HG03045 (cell line): ENCODE measurements around the gene USP5.

ENCODE experiments used
- ATAC-seq: cut with Tn5 transposase; IDR thresholded peaks from one replicate; pipeline ENCODE4 v1.9.1; 2021; ENCODE audit warnings: mild to moderate bottlenecking, moderate library complexity; ENCODE audit not compliant: unreplicated experiment

The USP5 gene

DNA sequence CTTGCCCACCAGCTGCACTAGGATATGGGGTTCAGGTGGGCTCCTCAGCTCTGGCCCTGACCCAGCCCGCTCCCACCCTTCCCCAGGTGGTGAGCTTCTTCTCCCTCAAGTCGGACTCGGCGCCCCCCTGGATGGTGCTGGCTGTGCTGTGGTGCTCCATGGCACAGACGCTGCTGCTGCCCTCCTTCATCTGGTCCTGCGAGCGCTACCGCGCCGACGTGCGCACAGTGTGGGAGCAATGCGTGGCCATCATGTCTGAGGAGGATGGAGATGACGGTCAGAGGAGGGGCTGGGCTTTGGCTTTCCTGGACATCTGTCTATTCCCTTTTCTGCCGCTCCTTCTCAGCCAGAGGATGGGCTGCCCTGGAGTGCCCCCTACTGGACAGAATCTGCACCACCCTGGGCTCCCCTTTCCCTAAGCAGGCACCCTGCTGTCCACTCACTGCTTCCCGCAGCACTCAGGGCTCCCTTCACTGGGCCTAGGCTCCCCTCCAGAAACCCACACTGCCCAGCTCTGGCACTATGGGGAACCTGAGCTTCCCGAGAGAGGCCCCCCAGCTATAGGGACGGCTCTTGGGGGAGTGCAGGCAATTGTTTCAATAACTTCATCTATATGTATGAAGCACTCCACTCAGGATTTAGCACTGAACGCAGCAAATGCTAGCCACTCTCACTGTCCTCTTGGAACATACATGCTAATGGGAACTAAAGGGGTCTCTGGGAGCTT, 26.4 kb upstream of the USP5 start:
- no peak for ATAC-seq

- ATAC-seq: no peak
Observed at GRCh38 chr12:6826125-6826733, 25.7 kb upstream of the USP5 start.

DNA sequence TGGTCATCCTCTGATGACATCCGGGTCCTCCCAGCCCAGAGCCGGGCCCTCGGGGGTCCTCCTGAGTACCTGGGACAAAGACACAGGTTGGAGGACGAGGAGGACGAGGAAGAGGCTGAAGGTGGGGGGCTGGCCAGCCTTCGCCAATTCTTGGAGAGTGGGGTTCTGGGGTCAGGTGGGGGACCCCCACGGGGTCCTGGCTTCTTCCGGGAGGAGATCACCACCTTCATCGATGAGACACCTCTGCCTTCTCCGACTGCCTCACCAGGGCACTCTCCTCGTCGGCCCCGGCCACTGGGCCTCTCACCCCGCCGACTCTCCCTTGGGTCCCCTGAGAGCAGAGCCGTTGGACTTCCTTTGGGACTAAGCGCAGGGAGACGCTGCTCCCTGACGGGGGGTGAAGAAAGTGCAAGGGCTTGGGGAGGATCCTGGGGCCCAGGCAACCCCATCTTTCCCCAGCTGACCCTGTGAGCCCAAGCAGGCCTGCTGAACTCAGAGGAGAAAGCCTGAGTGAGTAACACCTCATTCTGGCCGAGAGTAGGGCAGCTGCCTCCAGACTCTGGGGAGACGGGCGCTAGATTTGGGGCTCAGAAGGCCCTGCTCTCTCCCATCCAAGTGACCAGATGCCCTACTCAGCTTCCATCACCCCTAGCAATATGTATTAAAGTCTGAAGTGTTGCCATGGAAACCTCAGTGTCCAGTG, 25.1 kb upstream of the USP5 start:
- no peak for ATAC-seq

GRCh38 chr12:6827437-6827911, 24.5 kb upstream of the USP5 start:
- no peak for ATAC-seq

- ATAC-seq: no peak
Observed at GRCh38 chr12:6827982-6828780, 23.8 kb upstream of the USP5 start, which contains the start of gene P3H3. TSS of gene P3H3 (plus strand) at chr12:6828407. CDS start at chr12:6828441, 34 bp downstream.

DNA sequence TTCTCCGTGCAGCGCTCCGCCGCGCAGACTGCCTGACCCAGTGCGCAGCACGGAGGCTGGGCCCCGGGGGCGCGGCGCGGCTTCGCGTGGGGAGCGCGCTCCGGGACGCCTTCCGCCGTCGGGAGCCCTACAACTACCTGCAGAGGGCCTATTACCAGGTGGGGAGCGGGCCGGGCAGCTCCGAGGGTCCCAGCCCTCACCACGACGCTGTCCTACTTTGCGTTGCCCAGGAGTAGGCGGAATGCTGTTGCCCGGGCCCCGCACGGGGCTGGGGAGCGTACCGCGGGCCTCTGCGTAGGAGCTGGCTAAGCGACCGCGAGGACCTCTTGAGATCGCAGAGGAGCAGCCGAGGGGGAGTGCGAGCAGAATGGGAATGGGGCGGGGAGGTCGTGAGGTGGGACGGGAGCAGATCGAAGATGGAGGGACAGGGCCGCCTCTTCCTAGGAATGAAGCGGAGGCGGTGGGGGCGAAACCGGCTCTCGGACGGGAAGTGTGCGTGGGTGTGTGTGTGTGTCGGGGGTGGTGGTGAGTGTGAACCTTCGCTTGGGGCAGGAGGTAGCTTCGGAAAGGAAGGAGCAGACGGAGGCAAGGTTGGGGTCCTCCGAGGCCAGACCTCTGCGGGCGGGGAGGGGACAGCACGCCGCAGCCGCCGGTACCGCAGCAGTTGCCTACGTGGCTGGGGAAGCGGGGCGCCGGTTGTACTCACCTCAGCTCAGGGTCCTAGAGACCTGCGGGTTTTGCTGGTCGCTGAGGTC, 23.0 kb upstream of the USP5 start:
- no peak for ATAC-seq

GRCh38 chr12:6829536-6830220, 22.3 kb upstream of the USP5 start:
- no peak for ATAC-seq

GRCh38 chr12:6830286-6830890, 21.6 kb upstream of the USP5 start:
- ATAC-seq: no peak

DNA sequence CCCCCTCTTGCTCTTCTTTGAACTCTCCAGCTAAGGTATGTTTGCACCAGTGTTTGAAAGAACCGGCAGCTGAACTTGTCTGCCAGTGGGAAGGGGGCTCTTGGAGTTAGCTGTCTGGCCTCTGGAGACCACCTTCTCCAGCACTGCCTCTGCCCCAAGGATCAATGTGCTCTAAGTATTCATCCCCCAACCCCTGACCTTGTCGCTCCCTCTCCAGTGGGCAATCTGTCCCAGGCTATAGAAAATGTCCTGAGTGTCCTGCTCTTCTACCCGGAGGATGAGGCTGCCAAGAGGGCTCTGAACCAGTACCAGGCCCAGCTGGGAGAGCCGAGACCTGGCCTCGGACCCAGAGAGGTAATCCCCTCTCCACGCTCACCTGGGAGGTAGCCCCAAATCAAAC, 21.0 kb upstream of the USP5 start:
- ATAC-seq: no peak

DNA sequence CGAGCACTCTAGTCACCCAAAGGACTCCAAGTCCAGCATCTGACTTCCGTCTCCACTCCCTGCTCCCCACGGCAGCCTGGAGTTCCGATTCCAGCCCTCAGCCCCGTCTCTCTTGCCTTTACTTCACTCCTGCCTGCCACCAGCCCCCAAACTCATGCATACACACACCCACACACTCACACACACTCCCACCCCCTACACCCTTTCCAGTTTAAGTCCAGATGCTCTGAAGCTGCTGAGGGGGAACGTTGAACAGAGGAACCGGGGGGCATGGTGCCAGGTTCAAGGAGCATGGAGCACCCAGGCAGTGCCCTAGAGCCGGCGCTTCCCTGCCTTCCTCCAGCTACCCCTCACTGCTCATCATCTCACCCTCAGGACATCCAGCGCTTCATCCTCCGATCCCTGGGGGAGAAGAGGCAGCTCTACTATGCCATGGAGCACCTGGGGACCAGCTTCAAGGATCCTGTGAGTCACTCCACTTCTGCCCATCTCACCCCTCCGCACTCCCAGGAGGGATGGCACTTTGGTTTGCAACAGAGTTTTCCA, 20.4 kb upstream of the USP5 start:
- ATAC-seq: no peak

GRCh38 chr12:6832125-6832524, 19.8 kb upstream of the USP5 start:
- ATAC-seq: no peak

GRCh38 chr12:6833189-6833890, 18.6 kb upstream of the USP5 start:
- ATAC-seq: no peak

GRCh38 chr12:6834254-6834653, 17.7 kb upstream of the USP5 start:
- no peak for ATAC-seq

DNA sequence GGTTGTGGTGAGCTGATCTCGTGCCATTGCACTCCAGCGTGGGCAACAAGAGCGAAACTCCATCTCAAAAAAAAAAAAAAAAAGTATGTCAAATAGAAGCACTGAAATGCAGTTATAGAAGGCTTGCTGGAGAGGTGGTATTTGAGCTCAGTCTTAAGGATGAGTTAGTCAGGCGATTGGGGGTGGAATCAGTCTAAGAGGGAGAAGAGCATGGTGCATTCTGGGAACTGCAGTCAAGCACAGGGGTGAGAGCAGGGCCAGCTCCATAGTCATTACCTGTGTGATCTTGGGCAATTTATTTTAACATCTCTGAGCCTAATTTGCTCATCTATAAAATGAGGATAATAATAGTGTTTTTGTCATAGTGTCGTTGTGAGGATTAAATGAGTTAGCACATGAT, 17.1 kb upstream of the USP5 start:
- ATAC-seq: no peak

- ATAC-seq: no peak
Observed at GRCh38 chr12:6836851-6837250, 15.1 kb upstream of the USP5 start.

DNA sequence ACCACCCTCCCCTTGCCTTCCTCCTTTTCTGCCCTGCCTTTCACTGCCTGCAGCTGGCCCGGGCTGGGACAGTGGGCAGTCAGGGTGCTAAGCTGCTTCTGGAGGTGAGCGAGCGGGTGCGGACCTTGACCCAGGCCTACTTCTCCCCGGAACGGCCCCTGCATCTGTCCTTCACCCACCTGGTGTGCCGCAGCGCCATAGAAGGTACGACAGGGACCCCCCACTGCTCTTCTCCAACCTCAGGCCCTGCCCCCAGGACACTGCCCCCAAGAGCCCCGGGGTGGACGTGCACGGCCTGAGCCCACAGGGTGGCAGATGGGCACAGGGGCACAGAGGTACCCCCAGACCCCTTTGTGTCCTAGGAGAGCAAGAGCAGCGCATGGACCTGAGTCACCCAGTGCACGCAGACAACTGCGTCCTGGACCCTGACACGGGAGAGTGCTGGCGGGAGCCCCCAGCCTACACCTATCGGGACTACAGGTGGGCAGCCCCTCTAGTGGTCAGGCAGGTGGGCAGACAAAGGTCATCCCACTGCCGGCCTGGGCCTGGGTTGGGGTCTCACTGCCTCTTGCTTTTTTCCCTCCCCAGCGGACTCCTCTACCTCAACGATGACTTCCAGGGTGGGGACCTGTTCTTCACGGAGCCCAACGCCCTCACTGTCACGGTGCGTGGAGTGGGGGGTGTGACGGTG, 14.4 kb upstream of the USP5 start:
- no peak for ATAC-seq

GRCh38 chr12:6838854-6839253, 13.1 kb upstream of the USP5 start:
- ATAC-seq: no peak
